ENCODE results near the gene FDPS. TPM values are rescaled to one million over a fixed set of nuclear protein-coding genes. Genes with fewer than 3 reads are reported as not detected.

FDPS gene
- total RNA-seq, 1 experiment from 2014 or later = 264 TPM

GRCh38 chr1:155273343-155274245 is 35.1 kb upstream of the FDPS start, which contains the start of gene CLK2:
Gene CLK2, minus strand, starts transcription at chr1:155273504. Its CDS starts 2,527 bp downstream, at chr1:155270977.
- peak; percentile 97 for DNase-seq (ENCODE audit: unreplicated experiment)
- TSS peak; percentile 57 for BruUV-seq (replicated peaks)
- no peak for TF ChIP-seq CTCF (IDR thresholded peaks at IDR 0.05; ENCODE audit: unreplicated experiment)
- intact Hi-C loops (cut with micrococcal nuclease) = no loop called here
- Mint-ChIP-seq H3K36me3 (ENCODE audit: insufficient read depth, unreplicated experiment) (peaks cover 46% of the 10 kb centered on the region), H3K9me3 (ENCODE audit: unreplicated experiment) (no peaks in the 10 kb centered on the region), H3K4me3 (ENCODE audit: unreplicated experiment) (peak within 1 kb of the TSS; percentile 85), H3K4me1 (ENCODE audit: insufficient read depth, unreplicated experiment) (peaks cover 16% of the 10 kb centered on the region), H3K27me3 (ENCODE audit: insufficient read depth, unreplicated experiment) (no peaks in the 10 kb centered on the region), H3K27ac (ENCODE audit: low read depth, unreplicated experiment) (peak within 1 kb of the TSS; percentile 29)
- CTCF ChIA-PET = interaction anchor here (0.6 to 14.5 kb wide), 8 partner anchors 12 to 840 kb away, joined by 3 to 238 read pairs (median 4); partner anchors contain the start of genes ENTREP3 and SCAMP3
- POLR2A ChIA-PET = interaction anchor here (0.5 to 5.6 kb wide), 26 partner anchors 11 to 835 kb away, joined by 3 to 98 read pairs (median 4); partner anchors contain the start of genes ENTREP3, FDPS, SCAMP3 and SHC1

GRCh38 chr1:155277070-155277901 is 31.4 kb upstream of the FDPS start, which contains the start of gene HCN3:
Gene HCN3, plus strand, starts transcription at chr1:155277463. Its CDS starts 128 bp downstream, at chr1:155277591.
- intact Hi-C loops (cut with micrococcal nuclease) = loop anchor here (1.0 to 2.0 kb wide), 5 partner anchors 31 to 371 kb away; partner anchors contain the start of gene FDPS
- peak within 1 kb of the TSS; percentile 72 for H3K4me3 Mint-ChIP-seq (ENCODE audit: unreplicated experiment)
- DNase-seq (ENCODE audit: unreplicated experiment) = peak; percentile 98
- ChIA-PET POLR2A (interaction anchor here (0.6 to 3.0 kb wide), 16 partner anchors 11 to 616 kb away, joined by 3 to 21 read pairs (median 4); partner anchors contain the start of genes ENTREP3, FDPS and SCAMP3), CTCF (interaction anchor here (0.5 to 14.5 kb wide), 24 partner anchors 10 to 1000 kb away, joined by 3 to 238 read pairs (median 4); partner anchors contain the start of genes ENTREP3 and RUSC1)
- no peaks in the 10 kb centered on the region for H3K9me3 Mint-ChIP-seq (ENCODE audit: unreplicated experiment)
- BruUV-seq (replicated peaks) = no TSS peak
- peaks cover 18% of the 10 kb centered on the region for H3K4me1 Mint-ChIP-seq (ENCODE audit: insufficient read depth, unreplicated experiment)
- no peaks in the 10 kb centered on the region for H3K27me3 Mint-ChIP-seq (ENCODE audit: insufficient read depth, unreplicated experiment)
- peaks cover 9% of the 10 kb centered on the region for H3K36me3 Mint-ChIP-seq (ENCODE audit: insufficient read depth, unreplicated experiment)
- H3K27ac Mint-ChIP-seq (ENCODE audit: low read depth, unreplicated experiment) = no peak within 1 kb of the TSS
- peak; percentile 90 for TF ChIP-seq CTCF (IDR thresholded peaks at IDR 0.05; ENCODE audit: unreplicated experiment)

- intact Hi-C loops (cut with micrococcal nuclease) = loop anchor here (1.0 to 2.0 kb wide), 5 partner anchors 30 to 370 kb away; partner anchors contain the start of gene FDPS
- no peaks in the 10 kb centered on the region for H3K27me3 Mint-ChIP-seq (ENCODE audit: insufficient read depth, unreplicated experiment)
- CTCF ChIA-PET = interaction anchor here (0.6 to 3.5 kb wide), 13 partner anchors 9 to 795 kb away, joined by 3 to 34 read pairs (median 4); partner anchors contain the start of gene RUSC1
- POLR2A ChIA-PET = interaction anchor here (0.8 to 3.0 kb wide), 11 partner anchors 8 to 615 kb away, joined by 3 to 21 read pairs (median 4); partner anchors contain the start of genes ASH1L, ENTREP3 and FDPS
- H3K36me3 Mint-ChIP-seq (ENCODE audit: insufficient read depth, unreplicated experiment) = peaks cover under 1% of the 10 kb centered on the region
- peak; percentile 62 for TF ChIP-seq CTCF (IDR thresholded peaks at IDR 0.05; ENCODE audit: unreplicated experiment)
- peaks cover 11% of the 10 kb centered on the region for H3K4me1 Mint-ChIP-seq (ENCODE audit: insufficient read depth, unreplicated experiment)
- no TSS peak for BruUV-seq (replicated peaks)
- no peak overlapping the region for H3K27ac Mint-ChIP-seq (ENCODE audit: low read depth, unreplicated experiment)
- DNase-seq (ENCODE audit: unreplicated experiment) = peak; percentile 72
- H3K4me3 Mint-ChIP-seq (ENCODE audit: unreplicated experiment) = peak overlapping the region; percentile 72
- H3K9me3 Mint-ChIP-seq (ENCODE audit: unreplicated experiment) = no peaks in the 10 kb centered on the region
These were observed 30.6 kb upstream of the FDPS start for GRCh38 chr1:155277902-155278688.
